Measurements from ENCODE around the gene KRT20. TPM values are rescaled to one million over a fixed set of nuclear protein-coding genes. Genes with fewer than 3 reads are reported as not detected.

Gene KRT20
- total and polyA plus RNA-seq, 2 of the 4 experiments (the other 2 are of a cell fraction), result not detected

- TF ChIP-seq SMC3 (IDR thresholded peaks at IDR 0.05; ENCODE audit: low read depth, low read length) (no peak), POLR2A (IDR thresholded peaks at IDR 0.05; ENCODE audit: low read depth, low read length) (no peak), MAFK (IDR thresholded peaks at IDR 0.05; ENCODE audit: low read depth, low read length) (no peak), MXI1 (IDR thresholded peaks at IDR 0.05; ENCODE audit: borderline replicate concordance, low read depth, low read length) (no peak), FOS (IDR thresholded peaks at IDR 0.05; ENCODE audit: low read depth, low read length) (no peak), CEBPB (IDR thresholded peaks at IDR 0.05; ENCODE audit: low read depth, low read length) (no peak), USF2 (IDR thresholded peaks at IDR 0.05; ENCODE audit: low read depth, low read length) (no peak), BHLHE40 (IDR thresholded peaks at IDR 0.05; ENCODE audit: low read depth, low read length) (no peak), CTCF (conservative IDR thresholded peaks at IDR 0.05; ENCODE audit: low read depth, low read length) (no peak)
- Histone ChIP-seq H3K79me1 (ENCODE audit: low read depth in 1 of 2, low read length in 2 of 2) (no peaks in the 10 kb centered on the region), H3K27ac (ENCODE audit: insufficient read depth, low read length) (no peak overlapping the region), H3K14ac (replicated peaks; ENCODE audit: low read depth, low read length) (no peak overlapping the region), H3K4me1 (ENCODE audit: control insufficient read depth, insufficient read depth, low read length) (peaks cover 2% of the 10 kb centered on the region; the same call in 1 of the 2 replicates), H2BK20ac (ENCODE audit: low read depth, low read length) (no peak overlapping the region), H2AK9ac (replicated peaks; ENCODE audit: low read depth, low read length, poor library complexity) (no peak overlapping the region), H3K9me3 (ENCODE audit: control insufficient read depth, insufficient read depth, low read length) (no peaks in the 10 kb centered on the region), H3K4ac (ENCODE audit: low read depth, low read length) (no peak overlapping the region), H2BK120ac (ENCODE audit: low read depth, low read length) (no peak overlapping the region), H2BK15ac (ENCODE audit: low read depth, low read length) (no peak overlapping the region), H2AFZ (replicated peaks; ENCODE audit: low read length, poor library complexity) (no peak overlapping the region), H4K20me1 (ENCODE audit: insufficient read depth, low read length) (no peaks in the 10 kb centered on the region), H3K18ac (ENCODE audit: low read depth, low read length) (no peak overlapping the region), H2BK5ac (ENCODE audit: low read depth, low read length, poor library complexity, severe bottlenecking) (no peak overlapping the region), H3K23ac (ENCODE audit: low read depth, low read length) (no peak overlapping the region), H3K27me3 (ENCODE audit: control insufficient read depth, insufficient read depth, low read length) (no peaks in the 10 kb centered on the region), H4K8ac (ENCODE audit: low read depth in 2 of 2, low read length in 2 of 2) (no peak overlapping the region), H3K56ac (ENCODE audit: extremely low read depth, insufficient read depth, low read length) (no peak overlapping the region), H2AK5ac (ENCODE audit: low read depth, low read length) (no peak overlapping the region), H3K36me3 (ENCODE audit: control insufficient read depth, insufficient read depth, low read length) (no peaks in the 10 kb centered on the region), H3K9ac (ENCODE audit: low read depth, low read length) (no peak overlapping the region), H4K91ac (ENCODE audit: insufficient read depth, low read depth, low read length) (no peak overlapping the region), H3K4me3 (ENCODE audit: insufficient read depth, low read depth, low read length) (no peak overlapping the region), H3K9me1 (ENCODE audit: insufficient read depth, low read length) (no peaks in the 10 kb centered on the region), H3K4me2 (ENCODE audit: low read depth, low read length) (no peak overlapping the region), H4K5ac (ENCODE audit: low read depth, low read length) (no peak overlapping the region)
- DNase-seq, result no peak
- no CpG with 5 or more reads among the region's 2 CpGs for WGBS, 2 experiments (ENCODE audit: extremely low coverage in 2 of 2, insufficient read length in 1 of 2)
- dilution Hi-C loops (cut with HindIII; ENCODE audit: low sequenced_read_pairs, unreplicated experiment), result no loop called here
- BruUV-seq (replicated peaks), result no TSS peak
- intact Hi-C loops (cut with micrococcal nuclease), result no loop called here
- no peak for ATAC-seq (ENCODE audit: low read depth)
- ChIA-PET CTCF (interaction anchor here (1.3 kb wide), 2 partner anchors 11 to 20 kb away, joined by 4 read pairs; no protein-coding TSS in a partner anchor), POLR2A (ENCODE audit: unreplicated experiment) (no interaction called here)
- in situ Hi-C loops (cut with MboI; ENCODE audit: low sequenced_read_pairs), result no loop called here
These were observed 47.6 kb upstream of the KRT20 start for GRCh38 chr17:40932608-40933007.
